Measurements from ENCODE around the gene ARHGEF37.
"Not testable (repeated sequence)": the region's sequence is repeated elsewhere in the genome, so short reads cannot be mapped to it uniquely, and the experiment has no call there.

Gene ARHGEF37

GRCh38 chr5:149597618-149598017, 16.3 kb downstream of the ARHGEF37 start:
- no peak overlapping the region for H3K4me3 ChIP-seq (ENCODE audit: low read depth, low read length)
- no peak for TF ChIP-seq CTCF (IDR thresholded peaks at IDR 0.05; ENCODE audit: low read depth, low read length)
- no peak for DNase-seq (ENCODE audit: low read depth, low spot score)
- in situ Hi-C loops (cut with HindIII; ENCODE audit: low sequenced_read_pairs): no loop called here

- in situ Hi-C loops (cut with HindIII; ENCODE audit: low sequenced_read_pairs); H3K4me3 ChIP-seq (ENCODE audit: low read depth, low read length); DNase-seq (ENCODE audit: low read depth, low spot score): not testable (repeated sequence)
These were observed 16.9 kb downstream of the ARHGEF37 start for GRCh38 chr5:149598234-149598633.

- no peak overlapping the region for H3K4me3 ChIP-seq (ENCODE audit: low read depth, low read length)
- in situ Hi-C loops (cut with HindIII; ENCODE audit: low sequenced_read_pairs): no loop called here
- no peak for DNase-seq (ENCODE audit: low read depth, low spot score)
- TF ChIP-seq CTCF (IDR thresholded peaks at IDR 0.05; ENCODE audit: low read depth, low read length): no peak
These were observed 17.7 kb downstream of the ARHGEF37 start for GRCh38 chr5:149598966-149599365.

- no peak for DNase-seq (ENCODE audit: low read depth, low spot score)
- in situ Hi-C loops (cut with HindIII; ENCODE audit: low sequenced_read_pairs): no loop called here
- H3K4me3 ChIP-seq (ENCODE audit: low read depth, low read length): no peak overlapping the region
- TF ChIP-seq CTCF (IDR thresholded peaks at IDR 0.05; ENCODE audit: low read depth, low read length): no peak
These were observed 18.1 kb downstream of the ARHGEF37 start for GRCh38 chr5:149599375-149599774.

GRCh38 chr5:149600932-149601331, 19.6 kb downstream of the ARHGEF37 start:
- no peak overlapping the region for H3K4me3 ChIP-seq (ENCODE audit: low read depth, low read length)
- in situ Hi-C loops (cut with HindIII; ENCODE audit: low sequenced_read_pairs): no loop called here
- no peak for DNase-seq (ENCODE audit: low read depth, low spot score)
- TF ChIP-seq CTCF (IDR thresholded peaks at IDR 0.05; ENCODE audit: low read depth, low read length): no peak

GRCh38 chr5:149603210-149603609, 21.9 kb downstream of the ARHGEF37 start:
- DNase-seq (ENCODE audit: low read depth, low spot score): no peak
- no peak overlapping the region for H3K4me3 ChIP-seq (ENCODE audit: low read depth, low read length)
- in situ Hi-C loops (cut with HindIII; ENCODE audit: low sequenced_read_pairs): no loop called here
- no peak for TF ChIP-seq CTCF (IDR thresholded peaks at IDR 0.05; ENCODE audit: low read depth, low read length)

- in situ Hi-C loops (cut with HindIII; ENCODE audit: low sequenced_read_pairs): no loop called here
- TF ChIP-seq CTCF (IDR thresholded peaks at IDR 0.05; ENCODE audit: low read depth, low read length): no peak
- no peak for DNase-seq (ENCODE audit: low read depth, low spot score)
- H3K4me3 ChIP-seq (ENCODE audit: low read depth, low read length): no peak overlapping the region
These were observed 22.6 kb downstream of the ARHGEF37 start for GRCh38 chr5:149603920-149604319.

Measured in astrocyte of the spinal cord (primary cell).